ENCODE results near the gene TK1.
"Not testable (repeated sequence)": the region's sequence is repeated elsewhere in the genome, so short reads cannot be mapped to it uniquely, and the experiment has no call there.

The TK1 gene

GRCh38 chr17:78176548-78177025 lies 10.3 kb downstream of the TK1 start:
- DNase-seq (ENCODE audit: low read depth in 2 of 2), result peak; percentile 55 to 70

GRCh38 chr17:78175643-78175981 lies 11.2 kb downstream of the TK1 start:
- DNase-seq (ENCODE audit: low read depth in 2 of 2), result no peak

- no peak for DNase-seq (ENCODE audit: low read depth in 2 of 2)
Observed at GRCh38 chr17:78174870-78175642, 11.8 kb downstream of the TK1 start.

- no peak for DNase-seq (ENCODE audit: low read depth in 2 of 2)
Observed at GRCh38 chr17:78174346-78174869, 12.4 kb downstream of the TK1 start.

GRCh38 chr17:78173097-78173715 lies 13.6 kb downstream of the TK1 start:
- DNase-seq (ENCODE audit: low read depth in 2 of 2), result no peak

DNA sequence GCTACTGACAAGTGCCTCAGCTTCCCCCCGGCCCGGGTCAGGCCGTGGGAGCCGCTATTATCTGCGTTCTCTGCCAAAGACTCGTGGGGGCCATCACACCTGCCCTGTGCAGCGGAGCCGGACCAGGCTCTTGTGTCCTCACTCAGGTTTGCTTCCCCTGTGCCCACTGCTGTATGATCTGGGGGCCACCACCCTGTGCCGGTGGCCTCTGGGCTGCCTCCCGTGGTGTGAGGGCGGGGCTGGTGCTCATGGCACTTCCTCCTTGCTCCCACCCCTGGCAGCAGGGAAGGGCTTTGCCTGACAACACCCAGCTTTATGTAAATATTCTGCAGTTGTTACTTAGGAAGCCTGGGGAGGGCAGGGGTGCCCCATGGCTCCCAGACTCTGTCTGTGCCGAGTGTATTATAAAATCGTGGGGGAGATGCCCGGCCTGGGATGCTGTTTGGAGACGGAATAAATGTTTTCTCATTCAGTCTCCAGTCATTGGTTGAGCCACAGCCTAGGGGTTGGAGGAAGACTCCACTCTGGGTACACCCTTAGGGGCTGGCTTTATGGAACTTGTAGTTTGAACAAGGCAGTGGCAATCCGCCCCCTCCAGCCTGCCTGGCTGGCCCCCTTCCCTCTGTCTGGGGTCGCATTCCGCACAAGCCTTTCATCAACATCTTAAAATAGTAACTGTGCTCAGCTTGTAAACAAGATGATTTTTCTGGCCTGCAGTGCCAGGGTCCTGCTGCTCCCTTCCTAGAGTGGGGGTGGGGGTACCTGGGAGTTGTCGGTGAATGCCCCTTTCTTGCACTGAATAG lies 14.4 kb downstream of the TK1 start:
- DNase-seq (ENCODE audit: low read depth in 2 of 2), result no peak

GRCh38 chr17:78171591-78172248 lies 15.1 kb downstream of the TK1 start:
- DNase-seq (ENCODE audit: low read depth in 2 of 2), result not testable (repeated sequence)

DNA sequence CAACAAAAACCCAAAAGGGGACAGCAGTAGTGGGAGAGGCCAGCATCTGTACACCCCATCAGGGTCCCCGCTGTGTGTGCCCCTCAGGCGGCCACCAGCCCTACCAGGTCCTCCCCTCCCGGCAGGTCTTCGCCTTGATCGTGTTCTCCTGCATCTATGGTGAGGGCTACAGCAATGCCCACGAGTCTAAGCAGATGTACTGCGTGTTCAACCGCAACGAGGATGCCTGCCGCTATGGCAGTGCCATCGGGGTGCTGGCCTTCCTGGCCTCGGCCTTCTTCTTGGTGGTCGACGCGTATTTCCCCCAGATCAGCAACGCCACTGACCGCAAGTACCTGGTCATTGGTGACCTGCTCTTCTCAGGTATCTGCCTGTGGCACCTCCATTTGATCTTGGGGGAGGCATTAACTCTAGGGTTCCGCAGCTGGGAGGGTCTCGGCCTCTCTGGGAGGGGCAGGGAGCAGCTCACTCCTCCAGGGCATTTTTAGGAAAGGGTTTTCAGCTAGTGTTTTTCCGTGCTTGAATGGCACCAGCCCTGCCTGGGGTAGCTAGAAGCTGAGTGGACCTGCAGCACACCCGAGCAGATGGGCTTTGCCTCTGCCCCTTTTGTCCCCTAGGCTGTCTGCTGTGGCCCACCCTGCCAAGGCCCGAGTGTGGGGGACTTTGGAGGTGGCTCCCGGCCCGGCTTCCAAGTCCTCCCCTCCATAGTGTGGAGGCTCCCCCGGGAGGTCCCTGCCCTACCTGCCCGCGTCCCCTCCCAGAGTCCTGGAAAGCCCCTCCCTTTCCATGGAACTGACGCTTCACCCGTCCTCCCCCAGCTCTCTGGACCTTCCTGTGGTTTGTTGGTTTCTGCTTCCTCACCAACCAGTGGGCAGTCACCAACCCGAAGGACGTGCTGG lies 15.9 kb downstream of the TK1 start:
- DNase-seq (ENCODE audit: low read depth in 2 of 2), result no peak

DNA sequence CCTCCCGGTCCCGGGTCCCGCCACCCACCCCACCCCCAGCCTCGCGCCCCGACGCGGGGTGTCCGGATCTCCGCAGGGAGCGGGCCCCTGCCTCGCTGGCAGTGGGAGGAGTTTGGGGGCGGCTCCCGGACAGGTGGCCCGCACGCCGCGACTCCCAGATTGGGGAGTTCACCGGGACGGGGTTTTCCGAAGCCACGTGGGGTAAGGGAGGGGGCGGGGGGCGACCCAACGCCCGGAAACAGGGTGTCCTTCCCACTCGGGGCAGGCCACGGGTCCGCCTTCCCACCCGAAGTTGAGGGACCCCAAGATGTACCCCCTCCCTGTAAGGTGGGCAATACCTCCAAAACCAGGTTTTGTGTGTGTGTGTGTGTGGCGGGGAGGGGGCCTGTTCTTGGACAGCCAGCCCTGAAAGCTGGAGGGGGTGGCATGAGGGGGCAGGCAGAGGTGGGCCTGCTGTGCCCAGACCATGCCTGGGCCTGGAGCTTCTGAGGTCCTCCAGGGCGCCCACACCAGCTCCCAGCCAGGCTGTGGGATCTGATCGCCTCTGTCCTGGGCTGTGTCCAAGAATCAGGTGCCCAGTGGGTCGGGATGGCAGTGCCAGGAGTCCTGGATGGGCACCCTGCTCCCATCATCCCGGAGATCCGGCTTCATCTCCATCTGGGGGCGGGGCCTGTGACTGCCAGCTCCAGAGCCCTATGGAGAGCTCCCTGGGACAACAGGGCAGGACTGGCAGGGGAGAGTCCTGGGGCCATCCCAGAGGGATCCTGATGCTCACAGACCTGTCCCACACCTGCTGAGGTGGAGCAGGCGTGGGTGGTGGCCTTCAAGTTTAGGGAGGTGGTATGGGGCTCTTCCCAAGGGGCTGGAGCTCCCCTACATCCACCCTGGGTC lies 17.7 kb downstream of the TK1 start:
- peak; percentile 39 to 61 for DNase-seq (ENCODE audit: low read depth in 2 of 2)

DNA sequence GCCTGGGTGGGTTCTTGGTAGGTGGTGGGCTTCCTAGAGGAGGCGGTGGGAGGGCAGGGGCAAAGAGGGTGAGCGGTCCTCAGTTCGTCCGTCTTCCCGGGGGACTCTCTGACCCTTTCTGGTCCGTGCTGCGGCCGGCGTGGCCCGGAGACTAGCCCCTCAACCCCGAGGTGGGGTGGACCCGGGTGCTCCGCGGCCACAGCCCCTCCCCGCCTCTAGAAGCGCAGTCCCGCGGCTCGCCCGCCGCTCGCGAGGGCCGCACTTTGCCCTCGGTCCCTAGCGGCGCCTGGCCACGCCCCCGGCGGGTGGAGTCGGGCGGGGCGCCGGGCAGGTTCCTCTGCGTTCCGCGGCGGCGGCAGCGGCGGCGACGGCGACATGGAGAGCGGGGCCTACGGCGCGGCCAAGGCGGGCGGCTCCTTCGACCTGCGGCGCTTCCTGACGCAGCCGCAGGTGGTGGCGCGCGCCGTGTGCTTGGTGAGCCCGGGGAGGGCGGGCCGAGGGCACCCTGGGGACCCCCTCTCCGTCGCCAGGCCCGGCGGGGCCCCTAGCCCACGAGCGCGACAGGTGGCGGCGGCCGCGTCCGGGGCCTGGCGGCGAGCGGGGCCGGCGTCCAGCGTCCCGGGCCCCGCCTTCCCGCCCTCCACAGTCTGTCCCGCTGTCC lies 18.5 kb downstream of the TK1 start, which contains the start of gene SYNGR2:
Gene SYNGR2 (plus strand): TSS at position 340 of the 661 bp plus-strand sequence. CDS start 36 bp downstream, at position 376.
- DNase-seq (ENCODE audit: low read depth in 2 of 2), result peak; percentile 70 to 81

DNA sequence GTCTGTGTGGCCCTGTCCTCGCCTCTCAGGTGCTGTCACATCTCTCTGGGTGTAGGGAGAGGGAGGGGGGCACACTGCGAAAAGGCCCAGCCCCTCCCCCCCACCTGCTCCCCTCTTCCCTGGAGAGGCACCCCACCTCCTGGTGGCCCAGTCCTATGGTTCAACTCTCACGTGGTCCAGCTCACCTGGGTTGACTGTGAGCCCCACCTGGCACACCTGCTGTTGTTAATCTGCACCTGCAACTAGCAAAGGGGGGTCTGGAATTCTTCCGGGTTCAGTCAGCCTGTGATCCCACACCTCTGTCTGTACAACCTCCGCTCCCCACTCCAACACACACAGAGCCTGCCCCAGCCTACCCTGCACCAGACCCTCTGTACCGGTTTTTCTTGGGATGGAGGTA lies 20.4 kb downstream of the TK1 start:
- DNase-seq (ENCODE audit: low read depth in 2 of 2), result no peak

- DNase-seq (ENCODE audit: low read depth in 2 of 2), result no peak
Observed at GRCh38 chr17:78164748-78165607, 21.9 kb downstream of the TK1 start.

GRCh38 chr17:78163881-78164747 lies 22.7 kb downstream of the TK1 start:
- DNase-seq (ENCODE audit: low read depth in 2 of 2), result no peak

- DNase-seq (ENCODE audit: low read depth in 2 of 2), result no peak
Observed at GRCh38 chr17:78159575-78160158, 27.2 kb downstream of the TK1 start.

GRCh38 chr17:78154903-78155811 lies 31.7 kb downstream of the TK1 start:
- DNase-seq (ENCODE audit: low read depth in 2 of 2), result no peak

Data from stimulated activated CD4-positive, alpha-beta T cell treated with anti-CD3 and anti-CD28 coated beads, Interleukin-12 subunit alpha, Interleukin-12 subunit beta, amount 100 ng/mL, for 24 hours (primary cell).